A549 (cell line): ENCODE results near the gene ADAMTSL3.

Source experiments
- CBX8 ChIP-seq: fragments of 200-600 bp; sonication (generic); IDR thresholded peaks from 2 replicates; pipeline ENCODE4 v1.6.1; 2016
- CTCF ChIP-seq: fragments of >200 bp; sonication (Bioruptor Twin); formaldehyde crosslinking; IDR thresholded peaks from 3 replicates; pipeline ENCODE4 v1.5.1; 2016
- EP300 ChIP-seq, 2 experiments: fragments of >200 bp; sonication (Bioruptor Twin); formaldehyde crosslinking; IDR thresholded peaks; 2 replicates in 1 of 2; 3 replicates in 1 of 2; pipeline ENCODE4 v1.6.1; 2016 to 2017
- JUN ChIP-seq, 2 experiments: fragments of >200 bp; sonication (Bioruptor Twin); formaldehyde crosslinking; IDR thresholded peaks; 2 replicates in 1 of 2; 3 replicates in 1 of 2; pipeline ENCODE4 v1.6.1; 2016 to 2017
- KDM1A ChIP-seq: fragments of 200-600 bp; sonication (generic); IDR thresholded peaks from 2 replicates; pipeline ENCODE4 v1.6.1; 2016; ENCODE audit warnings: low read depth, mild to moderate bottlenecking
- POLR2A ChIP-seq: IDR thresholded peaks from 2 replicates; pipeline ENCODE4 v1.6.1; 2012; ENCODE audit warnings: mild to moderate bottlenecking, low read length
- RARB ChIP-seq: fragments of 250-450 bp; sonication (Bioruptor Pico); IDR thresholded peaks from 2 replicates; pipeline ENCODE4 v1.8.0; 2021; ENCODE audit warnings: mild to moderate bottlenecking, moderate library complexity
- SREBF2 ChIP-seq: fragments of 450-650 bp; IDR thresholded peaks from 2 replicates; pipeline ENCODE4 v1.6.1; 2014; ENCODE audit warnings: mild to moderate bottlenecking, moderate library complexity
- TF ChIP-seq, protein P1 (sequence below): fragments of 150-350 bp; IDR thresholded peaks from 2 replicates; pipeline ENCODE4 v1.6.1; 2014; ENCODE audit warnings: low read depth, mild to moderate bottlenecking, low read length
- TF ChIP-seq, protein P2 (sequence below): fragments of 200-600 bp; sonication (generic); IDR thresholded peaks from 2 replicates; pipeline ENCODE4 v1.6.1; 2016; ENCODE audit warnings: antibody characterized with exemption, mild to moderate bottlenecking, moderate library complexity

DNA sequence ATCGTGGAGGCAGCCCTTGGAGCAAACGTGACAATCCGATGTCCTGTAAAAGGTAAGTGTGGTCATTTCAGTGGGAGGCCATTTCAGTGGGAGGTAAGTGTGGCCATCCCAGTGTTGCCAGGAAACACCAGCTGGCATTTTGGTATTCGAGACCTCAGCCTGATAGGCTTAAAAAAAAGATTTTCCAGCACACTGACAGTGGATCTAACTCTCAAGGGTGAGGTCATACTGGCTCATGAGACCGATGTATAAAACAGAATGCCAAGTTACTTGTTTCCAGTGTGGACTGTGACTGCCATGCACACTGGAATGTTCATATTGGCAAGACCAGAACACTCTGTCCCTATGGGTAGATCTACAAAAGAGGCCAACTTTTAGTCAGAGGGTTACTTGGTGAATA, 337.2 kb downstream of the ADAMTSL3 start:
- no peak for TF ChIP-seq CTCF
- TF ChIP-seq SREBF2: no peak
- no peak for TF ChIP-seq CBX8
- TF ChIP-seq RARB (CRISPR knock-in tag): no peak
- TF ChIP-seq, protein P1, sequence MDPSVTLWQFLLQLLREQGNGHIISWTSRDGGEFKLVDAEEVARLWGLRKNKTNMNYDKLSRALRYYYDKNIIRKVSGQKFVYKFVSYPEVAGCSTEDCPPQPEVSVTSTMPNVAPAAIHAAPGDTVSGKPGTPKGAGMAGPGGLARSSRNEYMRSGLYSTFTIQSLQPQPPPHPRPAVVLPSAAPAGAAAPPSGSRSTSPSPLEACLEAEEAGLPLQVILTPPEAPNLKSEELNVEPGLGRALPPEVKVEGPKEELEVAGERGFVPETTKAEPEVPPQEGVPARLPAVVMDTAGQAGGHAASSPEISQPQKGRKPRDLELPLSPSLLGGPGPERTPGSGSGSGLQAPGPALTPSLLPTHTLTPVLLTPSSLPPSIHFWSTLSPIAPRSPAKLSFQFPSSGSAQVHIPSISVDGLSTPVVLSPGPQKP: no peak
- no peak for TF ChIP-seq POLR2A
- no peak for TF ChIP-seq JUN (IDR thresholded peaks at IDR 0.05)
- TF ChIP-seq, protein P2, sequence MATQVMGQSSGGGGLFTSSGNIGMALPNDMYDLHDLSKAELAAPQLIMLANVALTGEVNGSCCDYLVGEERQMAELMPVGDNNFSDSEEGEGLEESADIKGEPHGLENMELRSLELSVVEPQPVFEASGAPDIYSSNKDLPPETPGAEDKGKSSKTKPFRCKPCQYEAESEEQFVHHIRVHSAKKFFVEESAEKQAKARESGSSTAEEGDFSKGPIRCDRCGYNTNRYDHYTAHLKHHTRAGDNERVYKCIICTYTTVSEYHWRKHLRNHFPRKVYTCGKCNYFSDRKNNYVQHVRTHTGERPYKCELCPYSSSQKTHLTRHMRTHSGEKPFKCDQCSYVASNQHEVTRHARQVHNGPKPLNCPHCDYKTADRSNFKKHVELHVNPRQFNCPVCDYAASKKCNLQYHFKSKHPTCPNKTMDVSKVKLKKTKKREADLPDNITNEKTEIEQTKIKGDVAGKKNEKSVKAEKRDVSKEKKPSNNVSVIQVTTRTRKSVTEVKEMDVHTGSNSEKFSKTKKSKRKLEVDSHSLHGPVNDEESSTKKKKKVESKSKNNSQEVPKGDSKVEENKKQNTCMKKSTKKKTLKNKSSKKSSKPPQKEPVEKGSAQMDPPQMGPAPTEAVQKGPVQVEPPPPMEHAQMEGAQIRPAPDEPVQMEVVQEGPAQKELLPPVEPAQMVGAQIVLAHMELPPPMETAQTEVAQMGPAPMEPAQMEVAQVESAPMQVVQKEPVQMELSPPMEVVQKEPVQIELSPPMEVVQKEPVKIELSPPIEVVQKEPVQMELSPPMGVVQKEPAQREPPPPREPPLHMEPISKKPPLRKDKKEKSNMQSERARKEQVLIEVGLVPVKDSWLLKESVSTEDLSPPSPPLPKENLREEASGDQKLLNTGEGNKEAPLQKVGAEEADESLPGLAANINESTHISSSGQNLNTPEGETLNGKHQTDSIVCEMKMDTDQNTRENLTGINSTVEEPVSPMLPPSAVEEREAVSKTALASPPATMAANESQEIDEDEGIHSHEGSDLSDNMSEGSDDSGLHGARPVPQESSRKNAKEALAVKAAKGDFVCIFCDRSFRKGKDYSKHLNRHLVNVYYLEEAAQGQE: no peak
- TF ChIP-seq KDM1A: no peak
- no peak for TF ChIP-seq EP300 (IDR thresholded peaks at IDR 0.05)
